ENCODE measurements around the gene NCAM1. TPM values are rescaled to one million over a fixed set of nuclear protein-coding genes. Genes with fewer than 3 reads are reported as not detected.
A peak's percentile ranks its signal among the peaks of the same experiment; 100 is the strongest.

NCAM1 gene
- total RNA-seq, 1 donor from 2014 or later: 226 TPM

GRCh38 chr11:113202431-113202830 lies 241.2 kb downstream of the NCAM1 start:
- intact Hi-C loops (cut with DNase I): no loop called here
- ATAC-seq (ENCODE audit: poor library complexity) (no peak), DNase-seq (no peak)

DNA sequence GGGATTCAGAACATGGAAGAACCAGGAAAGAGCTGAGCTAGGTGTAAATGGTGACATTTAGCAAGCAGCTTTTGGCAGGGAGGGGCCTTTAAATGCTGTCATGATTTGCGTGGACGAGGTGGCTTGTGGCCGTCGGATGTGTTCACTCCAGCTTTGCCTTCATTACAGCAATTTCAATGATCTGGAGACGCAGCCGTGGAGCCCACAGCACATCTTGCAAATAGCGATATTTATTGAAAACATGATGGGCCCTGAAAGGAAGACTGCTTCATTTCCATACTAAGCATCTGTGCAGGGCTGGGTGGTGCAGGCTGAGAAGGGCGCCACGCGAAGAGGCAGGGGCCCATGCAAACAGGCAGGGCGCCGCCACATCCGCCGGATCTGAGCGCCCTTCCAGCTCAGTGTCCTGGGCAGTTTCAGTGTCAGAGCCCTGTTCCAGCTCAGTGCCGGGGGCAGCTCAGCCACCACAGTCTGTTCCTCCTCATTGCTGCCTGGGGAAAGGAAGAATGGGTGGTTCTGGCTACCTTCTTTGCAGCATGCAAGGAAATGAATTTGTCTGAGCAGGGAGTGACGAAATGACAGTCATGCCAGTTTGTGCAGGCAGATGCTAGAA lies 242.0 kb downstream of the NCAM1 start:
- intact Hi-C loops (cut with DNase I): no loop called here
- ATAC-seq (ENCODE audit: poor library complexity): no peak

DNA sequence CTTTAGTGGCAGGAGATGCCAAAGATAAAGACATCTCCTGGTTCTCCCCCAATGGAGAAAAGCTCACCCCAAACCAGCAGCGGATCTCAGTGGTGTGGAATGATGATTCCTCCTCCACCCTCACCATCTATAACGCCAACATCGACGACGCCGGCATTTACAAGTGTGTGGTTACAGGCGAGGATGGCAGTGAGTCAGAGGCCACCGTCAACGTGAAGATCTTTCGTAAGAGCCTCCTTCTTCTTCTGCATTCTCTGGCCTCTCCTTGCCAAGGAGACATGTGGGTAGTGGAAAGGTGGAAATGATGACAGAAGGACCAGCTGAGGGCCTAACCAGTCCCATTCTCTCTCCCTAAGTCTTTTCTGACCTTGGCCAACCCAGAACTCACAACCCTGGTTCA lies 243.1 kb downstream of the NCAM1 start:
- DNase-seq: no peak
- intact Hi-C loops (cut with DNase I): no loop called here
- ATAC-seq (ENCODE audit: poor library complexity): no peak

More for the DNA sequence above, 242.0 kb downstream of the NCAM1 start:
- DNase-seq: no peak

GRCh38 chr11:113213549-113213948 lies 252.3 kb downstream of the NCAM1 start:
- intact Hi-C loops (cut with DNase I): no loop called here
- ATAC-seq (ENCODE audit: poor library complexity) (no peak), DNase-seq (no peak)

- no peak for DNase-seq
- intact Hi-C loops (cut with DNase I): no loop called here
- no peak for ATAC-seq (ENCODE audit: poor library complexity)
Measured at GRCh38 chr11:113222241-113222640, 261.0 kb downstream of the NCAM1 start.

DNA sequence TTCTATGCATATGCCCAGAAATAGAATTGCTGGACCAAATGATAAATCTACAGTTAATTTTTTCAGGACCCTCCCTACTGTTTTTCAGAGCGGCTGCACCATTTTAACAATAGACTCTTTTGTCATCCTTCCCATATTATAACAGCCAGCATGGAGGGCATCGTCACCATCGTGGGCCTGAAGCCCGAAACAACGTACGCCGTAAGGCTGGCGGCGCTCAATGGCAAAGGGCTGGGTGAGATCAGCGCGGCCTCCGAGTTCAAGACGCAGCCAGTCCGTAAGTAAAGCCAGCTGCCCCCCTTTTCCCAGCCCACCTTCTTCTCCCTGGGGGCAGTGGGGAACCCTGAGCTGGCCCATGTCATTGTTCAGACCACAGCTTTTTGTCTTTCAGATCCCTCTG lies 273.7 kb downstream of the NCAM1 start:
- DNase-seq (no peak), ATAC-seq (ENCODE audit: poor library complexity) (no peak)
- intact Hi-C loops (cut with DNase I): no loop called here

GRCh38 chr11:113237261-113237660 lies 276.0 kb downstream of the NCAM1 start:
- intact Hi-C loops (cut with DNase I): no loop called here
- no peak for ATAC-seq (ENCODE audit: poor library complexity)
- no peak for DNase-seq

GRCh38 chr11:113238721-113239120 lies 277.5 kb downstream of the NCAM1 start:
- ATAC-seq (ENCODE audit: poor library complexity) (no peak), DNase-seq (no peak)
- intact Hi-C loops (cut with DNase I): no loop called here

- DNase-seq (no peak), ATAC-seq (ENCODE audit: poor library complexity) (no peak)
- intact Hi-C loops (cut with DNase I): no loop called here
Measured at GRCh38 chr11:113240389-113240788, 279.2 kb downstream of the NCAM1 start.

DNA sequence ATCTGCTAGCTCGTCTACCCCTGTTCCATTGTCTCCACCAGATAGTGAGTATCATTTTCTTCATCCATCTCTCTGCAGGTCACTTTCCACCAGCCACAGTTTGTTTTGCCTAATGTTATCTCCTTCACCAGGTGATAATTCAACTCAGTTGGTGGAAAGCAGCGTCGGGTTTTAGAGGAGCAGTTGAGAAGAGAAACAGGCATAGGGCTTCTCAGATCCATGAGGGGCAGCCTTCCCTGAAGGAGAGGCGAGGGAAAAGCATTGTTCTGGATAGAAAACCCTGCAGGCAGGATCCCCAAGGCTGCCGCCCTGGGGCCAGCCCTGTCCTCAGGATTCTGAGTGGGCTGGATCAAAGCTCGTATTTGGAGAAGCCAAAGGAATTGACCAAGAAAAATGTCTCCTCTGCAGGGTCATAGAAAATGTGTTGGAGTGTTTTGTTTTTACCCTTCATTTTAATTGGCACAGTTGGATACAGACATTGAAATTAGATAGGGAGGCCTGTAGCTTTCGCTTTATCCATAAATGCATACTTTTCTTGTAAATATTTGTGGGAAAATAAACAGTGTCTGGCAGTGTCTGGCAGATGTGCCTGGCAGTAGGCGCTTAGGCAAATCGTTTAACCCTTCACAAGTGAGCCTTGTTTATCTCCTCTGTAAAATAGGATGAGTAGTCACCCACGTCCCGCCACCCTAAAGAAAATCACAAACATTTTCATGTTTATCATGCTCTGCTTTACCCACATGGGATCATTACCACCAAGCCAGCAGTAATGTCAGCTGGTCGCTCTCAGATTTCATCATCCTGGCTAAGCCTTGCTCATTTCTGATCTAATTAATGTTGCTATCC lies 279.8 kb downstream of the NCAM1 start:
- intact Hi-C loops (cut with DNase I): no loop called here

DNA sequence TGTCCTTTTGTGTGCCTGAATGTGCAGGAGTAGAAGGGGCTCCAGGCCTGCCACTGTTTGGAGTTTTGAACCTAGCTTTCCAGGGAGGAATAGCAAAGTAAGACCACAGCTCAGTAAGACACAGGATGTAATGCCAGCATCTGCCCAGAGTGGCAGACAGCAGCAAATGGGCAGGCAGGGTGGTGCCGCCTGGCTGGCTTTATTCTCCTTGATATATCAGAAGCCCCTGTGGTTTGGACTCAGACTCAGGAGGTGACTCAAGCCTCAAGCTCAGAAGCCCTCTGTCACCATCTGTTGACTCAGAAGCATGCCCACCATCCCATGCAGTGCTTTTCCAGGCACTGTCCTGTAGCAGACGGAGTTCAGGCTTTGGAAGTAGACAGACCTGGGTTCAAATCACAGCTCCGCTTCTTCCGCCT lies 280.4 kb downstream of the NCAM1 start:
- intact Hi-C loops (cut with DNase I): no loop called here
- DNase-seq (no peak), ATAC-seq (ENCODE audit: poor library complexity) (no peak)

More for the DNA sequence above, 279.8 kb downstream of the NCAM1 start:
- no peak for DNase-seq
- ATAC-seq (ENCODE audit: poor library complexity): no peak

DNA sequence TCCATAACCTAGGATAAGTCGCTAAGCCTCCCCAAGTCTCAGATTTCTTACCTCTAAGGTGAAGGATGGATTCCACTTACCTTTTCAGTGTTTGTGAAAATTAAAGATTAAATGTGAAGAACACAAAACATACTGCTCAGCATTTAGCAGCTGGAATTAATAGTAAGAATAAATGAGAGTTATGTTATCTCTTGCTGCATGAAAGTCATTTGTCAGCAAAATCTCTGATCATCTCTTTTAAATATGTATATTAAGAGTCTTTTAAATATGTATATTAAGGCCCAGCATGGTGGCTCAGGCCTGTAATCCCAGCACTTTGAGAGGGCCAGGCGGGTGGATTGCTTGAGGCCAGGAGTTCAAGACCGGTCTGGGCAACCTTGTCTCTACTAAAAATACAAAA lies 280.8 kb downstream of the NCAM1 start:
- ATAC-seq (ENCODE audit: poor library complexity) (no peak), DNase-seq (no peak)
- intact Hi-C loops (cut with DNase I): no loop called here

- ATAC-seq (ENCODE audit: poor library complexity) (peak; percentile 69), DNase-seq (no peak)
- intact Hi-C loops (cut with DNase I): no loop called here
Measured at GRCh38 chr11:113242767-113243397, 281.7 kb downstream of the NCAM1 start.

DNA sequence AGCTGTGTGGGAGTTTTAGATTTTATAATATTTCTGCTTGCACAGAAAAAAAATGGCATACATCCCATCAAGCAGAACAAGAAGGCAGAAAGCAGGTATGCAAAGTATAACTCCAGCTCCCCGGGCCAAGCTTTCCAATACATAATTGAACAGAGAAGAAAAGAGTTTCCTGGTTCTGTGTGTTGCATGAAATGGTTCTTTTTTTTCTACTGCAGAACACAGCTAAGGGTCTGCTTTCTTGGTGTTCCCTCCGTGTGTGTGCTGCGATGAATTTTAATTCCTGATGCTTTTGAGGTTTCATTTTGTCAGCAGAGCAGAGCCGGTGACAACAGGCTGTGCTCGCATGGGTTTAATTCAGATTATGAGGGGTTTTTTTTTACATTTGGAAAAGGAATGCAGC lies 282.5 kb downstream of the NCAM1 start:
- no peak for DNase-seq
- intact Hi-C loops (cut with DNase I): no loop called here
- ATAC-seq (ENCODE audit: poor library complexity): no peak

DNA sequence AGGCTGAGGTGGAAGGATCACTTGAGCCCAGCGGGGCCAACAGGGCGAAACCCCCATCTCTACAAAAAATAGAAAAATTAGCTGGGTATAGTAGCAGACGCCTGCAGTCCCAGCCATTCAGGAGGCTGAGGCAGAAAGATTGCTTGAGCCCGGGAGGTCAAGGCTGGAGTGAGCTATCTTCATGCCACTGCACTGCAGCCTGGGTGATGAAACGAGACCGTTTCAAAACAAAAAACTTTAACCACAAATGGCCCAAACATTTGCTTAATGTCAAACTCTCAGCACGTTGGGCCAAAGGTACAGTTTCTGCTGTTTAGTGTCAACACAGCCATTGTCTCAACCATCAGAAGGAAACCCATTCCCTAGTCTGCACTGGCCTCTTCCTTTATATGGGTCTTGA lies 284.0 kb downstream of the NCAM1 start:
- DNase-seq (no peak), ATAC-seq (ENCODE audit: poor library complexity) (no peak)
- intact Hi-C loops (cut with DNase I): no loop called here

GRCh38 chr11:113247221-113247620 lies 286.0 kb downstream of the NCAM1 start:
- DNase-seq (no peak), ATAC-seq (ENCODE audit: poor library complexity) (no peak)
- intact Hi-C loops (cut with DNase I): no loop called here

DNA sequence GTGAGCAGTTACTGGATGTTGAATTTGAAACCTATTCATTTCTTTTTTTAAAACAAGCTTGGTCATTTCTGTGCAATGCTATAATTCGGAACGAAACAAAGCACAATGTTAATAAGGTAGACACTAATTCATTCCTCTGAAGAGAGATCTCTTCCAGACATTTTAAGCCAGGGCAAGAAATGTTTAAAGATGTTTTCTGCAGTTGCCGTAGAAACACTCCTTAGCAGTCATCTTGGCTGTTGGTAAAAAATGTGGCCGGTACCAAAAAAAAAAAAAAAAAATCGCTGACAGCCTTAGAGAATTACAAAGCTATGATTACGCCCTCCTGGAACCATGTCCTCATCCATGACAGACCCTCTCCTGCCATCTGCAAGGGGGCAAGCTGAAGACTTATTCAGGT lies 286.7 kb downstream of the NCAM1 start:
- intact Hi-C loops (cut with DNase I): no loop called here
- no peak for ATAC-seq (ENCODE audit: poor library complexity)

GRCh38 chr11:113248702-113249490 lies 287.7 kb downstream of the NCAM1 start:
- DNase-seq (no peak), ATAC-seq (ENCODE audit: poor library complexity) (no peak)
- intact Hi-C loops (cut with DNase I): no loop called here

More for the DNA sequence above, 286.7 kb downstream of the NCAM1 start:
- DNase-seq: no peak

DNA sequence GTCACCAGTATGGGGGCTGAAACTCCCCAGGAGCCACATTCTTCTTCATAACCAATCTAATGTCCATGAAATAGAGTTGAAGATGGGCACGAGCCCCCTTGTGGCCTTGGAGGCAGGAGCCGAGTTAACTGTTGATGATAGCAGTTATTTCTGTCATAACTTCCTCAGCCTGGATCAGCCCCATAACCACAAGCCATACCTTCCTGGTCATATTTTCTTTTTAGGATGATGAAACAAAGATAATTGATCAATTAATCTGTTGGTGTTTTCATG lies 288.2 kb downstream of the NCAM1 start:
- intact Hi-C loops (cut with DNase I): no loop called here
- DNase-seq: no peak
- ATAC-seq (ENCODE audit: poor library complexity): no peak
